ENCODE measurements around the gene FIBIN. TPM values are rescaled to one million over a fixed set of nuclear protein-coding genes. Genes with fewer than 3 reads are reported as not detected.
A peak's percentile ranks its signal among the peaks of the same experiment; 100 is the strongest.

Gene FIBIN
- total and polyA plus RNA-seq, 4 donors: 1.6 to 3.7 (median 2.2) TPM

- no peak overlapping the region for H3K27ac ChIP-seq (ENCODE audit: low read depth in 1 of 2, low read length in 2 of 2)
- 66% methylated on average over 3 of the region's 3 CpGs for WGBS
Observed at GRCh38 chr11:26947904-26948639, 45.8 kb upstream of the FIBIN start.

GRCh38 chr11:26948881-26949280 lies 45.0 kb upstream of the FIBIN start:
- Histone ChIP-seq H3K4me3 (ENCODE audit: low read depth in 1 of 3, low read length in 3 of 3) (no peak overlapping the region), H3K4me1 (ENCODE audit: control insufficient read depth in 4 of 4, insufficient read depth in 4 of 4, low read length in 3 of 4) (peaks cover 6 to 20% (median 13%) of the 10 kb centered on the region in 4 donors), H3K27me3 (ENCODE audit: control insufficient read depth in 4 of 4, insufficient read depth in 4 of 4, low read length in 3 of 4) (no peaks in the 10 kb centered on the region), H3K9me3 (ENCODE audit: control insufficient read depth in 4 of 4, low read length in 3 of 4) (no peaks in the 10 kb centered on the region), H3K36me3 (ENCODE audit: control insufficient read depth in 4 of 4, insufficient read depth in 3 of 4, low read depth in 1 of 4, low read length in 3 of 4) (no peaks in the 10 kb centered on the region), H3K9ac (ENCODE audit: low read depth in 1 of 2, low read length in 2 of 2) (no peak overlapping the region), H3K27ac (ENCODE audit: low read depth in 1 of 2, low read length in 2 of 2) (no peak overlapping the region)
- WGBS: 99% methylated on average over 1 of the region's 1 CpG
- no peak for DNase-seq (ENCODE audit: low spot score)
- TF ChIP-seq FOXA1 (IDR thresholded peaks at IDR 0.05) (no peak), GABPA (IDR thresholded peaks at IDR 0.05 in 1 of 2, conservative IDR thresholded peaks at IDR 0.05 in 1 of 2) (no peak), EGR1 (IDR thresholded peaks at IDR 0.05; ENCODE audit: low read depth in 2 of 2) (no peak), CTCF (IDR thresholded peaks at IDR 0.05; ENCODE audit: low read depth, low read length, missing input control) (no peak), REST (IDR thresholded peaks at IDR 0.05) (no peak), TAF1 (conservative IDR thresholded peaks at IDR 0.05) (no peak), SP1 (IDR thresholded peaks at IDR 0.05) (no peak), FOXA2 (IDR thresholded peaks at IDR 0.05) (no peak)

More at GRCh38 chr11:26947904-26948639, 45.8 kb upstream of the FIBIN start:
- H3K4me1 ChIP-seq (ENCODE audit: control insufficient read depth in 4 of 4, insufficient read depth in 4 of 4, low read length in 3 of 4): peaks cover 6 to 20% (median 13%) of the 10 kb centered on the region in 4 donors
- no peaks in the 10 kb centered on the region for H3K36me3 ChIP-seq (ENCODE audit: control insufficient read depth in 4 of 4, insufficient read depth in 3 of 4, low read depth in 1 of 4, low read length in 3 of 4)
- H3K9ac ChIP-seq (ENCODE audit: low read depth in 1 of 2, low read length in 2 of 2): no peak overlapping the region
- DNase-seq (ENCODE audit: low spot score): no peak
- TF ChIP-seq FOXA1 (IDR thresholded peaks at IDR 0.05): no peak
- no peak for TF ChIP-seq YY1 (IDR thresholded peaks at IDR 0.05)
- TF ChIP-seq RAD21 (IDR thresholded peaks at IDR 0.05): peak in 1 of 2 donors; percentile 1
- TF ChIP-seq HNF4A (conservative IDR thresholded peaks at IDR 0.05): peak in 1 of 2 donors; percentile 3
- TF ChIP-seq TAF1 (conservative IDR thresholded peaks at IDR 0.05): no peak
- no peak for TF ChIP-seq GABPA (IDR thresholded peaks at IDR 0.05 in 1 of 2, conservative IDR thresholded peaks at IDR 0.05 in 1 of 2)
- TF ChIP-seq ZBTB33 (IDR thresholded peaks at IDR 0.05): no peak
- no peak for TF ChIP-seq HNF4G (IDR thresholded peaks at IDR 0.05)
- TF ChIP-seq REST (IDR thresholded peaks at IDR 0.05): no peak
- no peaks in the 10 kb centered on the region for H3K27me3 ChIP-seq (ENCODE audit: control insufficient read depth in 4 of 4, insufficient read depth in 4 of 4, low read length in 3 of 4)
- no peaks in the 10 kb centered on the region for H3K9me3 ChIP-seq (ENCODE audit: control insufficient read depth in 4 of 4, low read length in 3 of 4)
- no peak overlapping the region for H3K4me3 ChIP-seq (ENCODE audit: low read depth in 1 of 3, low read length in 3 of 3)

All from liver (tissue), 9 donors.